HCT116 (cell line): Measurements from ENCODE around the gene KLHDC7B. TPM values are rescaled to one million over a fixed set of nuclear protein-coding genes. Genes with fewer than 3 reads are reported as not detected.

Source experiments
- ATAC-seq: fragments of 200-7000 bp; cut with Tn5 transposase; 2 replicates; pipeline ENCODE4 v1.9.1; 2020; ENCODE audit warnings: mild to moderate bottlenecking, moderate library complexity
- BruUV-seq: library from RNA; stranded (reverse); fragments of 400-500 nt; replicated peaks from 2 replicates; lab custom pipeline; 2021; lab: Mats Ljungman, UMichigan
- CTCF ChIA-PET: fragments of 300-600 bp; sonication (Branson Sonifier 250); formaldehyde crosslinking; loops from one replicate; lab custom pipeline; 2021; ENCODE audit warnings: antibody characterized with exemption; lab: Charles Lee
- POLR2A ChIA-PET: fragments of 300-600, 350-600 bp; sonication (Branson Sonifier 250); formaldehyde crosslinking; loops from one replicate; lab custom pipeline; 2021; ENCODE audit warnings: antibody characterized with exemption; lab: Charles Lee
- RAD21 ChIA-PET, 2 experiments: fragments of 300-600 bp; sonication (Branson Sonifier 250); formaldehyde crosslinking; loops; one replicate each; lab custom pipeline; 2023; ENCODE audit warnings: low total read pairs in 2 of 2; ENCODE audit not compliant: uncharacterized antibody in 2 of 2, unreplicated experiment in 2 of 2, low non-redundant PET in 1 of 2; lab: Charles Lee
- DNase-seq: peaks from one replicate; pipeline ENCODE4 v3.0.0-alpha.2; 2010; ENCODE audit warnings: low read depth, low spot score
- H2AFZ ChIP-seq: fragments of 200-600 bp; shearing (Covaris generic), sonication (generic); 2 replicates; pipeline ENCODE4 v1.6.1; 2017; ENCODE audit warnings: low read depth, mixed run types, mixed read lengths, antibody characterized with exemption, low read length; ENCODE audit not compliant: poor library complexity, severe bottlenecking
- H3K27ac ChIP-seq: 2 replicates; pipeline ENCODE4 v1.5.1; 2012; ENCODE audit warnings: low read depth, low read length
- H3K27me3 ChIP-seq: fragments of 200-600 bp; sonication (generic); 2 replicates; pipeline ENCODE4 v1.6.1; 2016; ENCODE audit warnings: mixed run types, low read length, mixed read lengths; ENCODE audit not compliant: insufficient read depth
- H3K36me3 ChIP-seq, 2 experiments: fragments of 200-500 bp in 1 of 2; fragments of 200-600 bp in 1 of 2; sonication (Bioruptor generic) in 1 of 2; sonication (generic) in 1 of 2; 2 replicates each; pipeline versions ENCODE4 v1.5.1 to v1.6.1; 2014 to 2016; ENCODE audit warnings: low read length in 2 of 2, inconsistent platforms in 1 of 2, mixed read lengths in 1 of 2, mixed run types in 1 of 2; ENCODE audit not compliant: insufficient read depth in 2 of 2, control insufficient read depth in 1 of 2
- H3K4me1 ChIP-seq, 2 experiments: fragments of 200-600 bp in 1 of 2; sonication (generic) in 1 of 2; 2 replicates each; pipeline versions ENCODE4 v1.5.1 to v1.6.1; 2012 to 2017; ENCODE audit warnings: low read length in 2 of 2, inconsistent platforms in 1 of 2, mild to moderate bottlenecking in 1 of 2, mixed read lengths in 1 of 2, mixed run types in 1 of 2, moderate library complexity in 1 of 2; ENCODE audit not compliant: insufficient read depth in 2 of 2, control insufficient read depth in 1 of 2
- H3K4me2 ChIP-seq: fragments of 200-600 bp; sonication (generic); 2 replicates; pipeline ENCODE4 v1.6.1; 2017; ENCODE audit warnings: mixed run types, low read length, mixed read lengths
- H3K4me3 ChIP-seq, 2 experiments: fragments of 200-600 bp in 1 of 2; sonication (generic) in 1 of 2; replicated peaks in 1 of 2; 2 replicates each; pipeline ENCODE4 v1.5.1; 2011 to 2016; ENCODE audit warnings: low read length in 2 of 2, control low read depth in 1 of 2, low read depth in 1 of 2, mild to moderate bottlenecking in 1 of 2, mixed read lengths in 1 of 2, mixed run types in 1 of 2
- H3K79me2 ChIP-seq: fragments of 200-600 bp; sonication (generic); 2 replicates; pipeline ENCODE4 v1.6.1; 2017; ENCODE audit warnings: mild to moderate bottlenecking, mixed run types, low read length, moderate library complexity, mixed read lengths; ENCODE audit not compliant: insufficient read depth
- H3K9ac ChIP-seq: fragments of 200-600 bp; sonication (generic); 2 replicates; pipeline ENCODE4 v1.6.1; 2016; ENCODE audit warnings: low read length, mixed read lengths
- H3K9me2 ChIP-seq: fragments of 200-600 bp; sonication (generic), shearing (Covaris generic); 2 replicates; pipeline ENCODE4 v1.6.1; 2017; ENCODE audit warnings: mixed run types, mild to moderate bottlenecking, moderate library complexity; ENCODE audit not compliant: insufficient read depth
- H3K9me3 ChIP-seq, 2 experiments: fragments of 200-500 bp in 1 of 2; fragments of 200-600 bp in 1 of 2; sonication (Bioruptor generic) in 1 of 2; sonication (generic) in 1 of 2; 2 replicates each; pipeline ENCODE4 v1.6.1; 2014 to 2017; ENCODE audit warnings: low read length in 2 of 2, mixed read lengths in 2 of 2, inconsistent platforms in 1 of 2, low read depth in 1 of 2, mild to moderate bottlenecking in 1 of 2, mixed run types in 1 of 2, moderate library complexity in 1 of 2; ENCODE audit not compliant: control insufficient read depth in 1 of 2, insufficient read depth in 1 of 2
- H4K20me1 ChIP-seq: fragments of 200-600 bp; sonication (generic), shearing (Covaris generic); 2 replicates; pipeline ENCODE4 v1.6.1; 2017; ENCODE audit warnings: mixed run types, mild to moderate bottlenecking, moderate library complexity; ENCODE audit not compliant: insufficient read depth
- ATF3 ChIP-seq: IDR thresholded peaks from 2 replicates; pipeline ENCODE4 v1.6.1; 2012
- CBX3 ChIP-seq: IDR thresholded peaks from 2 replicates; pipeline ENCODE4 v1.6.1; 2012; ENCODE audit warnings: low read depth
- CEBPB ChIP-seq: IDR thresholded peaks from 2 replicates; pipeline ENCODE4 v1.6.1; 2012; ENCODE audit warnings: low read depth
- CTCF ChIP-seq, 3 experiments: fragments of 200-600 bp in 1 of 3; sonication (generic) in 1 of 3; IDR thresholded peaks in 2 of 3; conservative IDR thresholded peaks in 1 of 3; 2 replicates each; pipeline ENCODE4 v1.5.1; 2012 to 2017; ENCODE audit warnings: low read depth in 2 of 3, low read length in 2 of 3, antibody characterized with exemption in 1 of 3, borderline replicate concordance in 1 of 3, control low read depth in 1 of 3, mild to moderate bottlenecking in 1 of 3, mixed read lengths in 1 of 3, mixed run types in 1 of 3, moderate library complexity in 1 of 3; ENCODE audit not compliant: insufficient read depth in 1 of 3
- EGR1 ChIP-seq: IDR thresholded peaks from 2 replicates; pipeline ENCODE4 v1.6.1; 2012; ENCODE audit warnings: low read depth
- ELF1 ChIP-seq: IDR thresholded peaks from 2 replicates; pipeline ENCODE4 v1.6.1; 2012; ENCODE audit warnings: low read depth, borderline replicate concordance
- EZH2 ChIP-seq: fragments of 200-600 bp; sonication (generic); IDR thresholded peaks from 2 replicates; pipeline ENCODE4 v1.6.1; 2017; ENCODE audit warnings: antibody characterized with exemption, mixed run types
- FOSL1 ChIP-seq: IDR thresholded peaks from 2 replicates; pipeline ENCODE4 v1.6.1; 2012; ENCODE audit warnings: low read depth
- JUND ChIP-seq: IDR thresholded peaks from 2 replicates; pipeline ENCODE4 v1.6.1; 2012
- POLR2A ChIP-seq: IDR thresholded peaks from 2 replicates; pipeline ENCODE4 v1.7.0; 2011; ENCODE audit warnings: borderline replicate concordance; ENCODE audit not compliant: insufficient read depth, insufficient read length; ENCODE audit errors: extremely low read depth
- REST ChIP-seq: IDR thresholded peaks from 2 replicates; pipeline ENCODE4 v1.6.1; 2012; ENCODE audit warnings: low read depth
- SIN3A ChIP-seq: IDR thresholded peaks from 2 replicates; pipeline ENCODE4 v1.6.1; 2012; ENCODE audit warnings: low read depth
- SP1 ChIP-seq: IDR thresholded peaks from 2 replicates; pipeline ENCODE4 v1.6.1; 2012; ENCODE audit warnings: low read depth
- SRF ChIP-seq: IDR thresholded peaks from 2 replicates; pipeline ENCODE4 v1.6.1; 2012; ENCODE audit warnings: low read depth
- TCF7L2 ChIP-seq: IDR thresholded peaks from 2 replicates; pipeline ENCODE4 v1.7.0; 2011; ENCODE audit warnings: borderline replicate concordance, inconsistent platforms; ENCODE audit not compliant: insufficient read depth, insufficient read length; ENCODE audit errors: extremely low read depth
- ZFX ChIP-seq: fragments of 450-650 bp; IDR thresholded peaks from 2 replicates; pipeline ENCODE4 v1.6.1; 2017
- ZNF274 ChIP-seq: fragments of 200-500 bp; sonication (Bioruptor generic); IDR thresholded peaks from 2 replicates; pipeline ENCODE4 v1.6.1; 2014; ENCODE audit warnings: mild to moderate bottlenecking, low read depth, low read length, inconsistent platforms
- intact Hi-C: fragments of 100-400 bp; cut with micrococcal nuclease; formaldehyde crosslinking; loops from 2 replicates; pipeline ENCODE4 v1.10.0; 2022
- total RNA-seq: library from RNA; stranded (reverse); gene quantifications from one replicate; pipeline ENCODE4 v1.2.1, GENCODE V29; 2021; ENCODE audit not compliant: unreplicated experiment
- TF ChIP-seq, protein P1 (sequence below): IDR thresholded peaks from 2 replicates; pipeline ENCODE4 v1.6.1; 2012

The KLHDC7B gene
- total RNA-seq, 1 experiment from 2014 or later, result 0.69 TPM

- intact Hi-C loops, result no loop called here
- DNase-seq (no peak), ATAC-seq (no peak)
- no peaks in the 10 kb centered on the region for H3K79me2 ChIP-seq
- no peaks in the 10 kb centered on the region for H3K36me3 ChIP-seq
- ChIA-PET POLR2A (interaction anchor here (0.7 kb wide), 1 partner anchor 579 kb away, joined by 3 read pairs; no protein-coding TSS in a partner anchor), CTCF (no interaction called here), RAD21 (no interaction called here)
- H3K9me2 ChIP-seq, result no peaks in the 10 kb centered on the region
- H2AFZ ChIP-seq, result no peak overlapping the region
- H3K4me1 ChIP-seq, result peaks cover 4 to 34% of the 10 kb centered on the region in 2 experiments; a peak in 3 of 4 replicates
- no peak for TF ChIP-seq FOSL1
- TF ChIP-seq POLR2A, result no peak
- no peak for TF ChIP-seq CTCF (IDR thresholded peaks at IDR 0.05 in 2 of 3, conservative IDR thresholded peaks at IDR 0.05 in 1 of 3; ENCODE audit: borderline replicate concordance in 1 of 3, insufficient read depth in 1 of 3, low read depth in 2 of 3, low read length in 2 of 3)
- TF ChIP-seq, protein P1, sequence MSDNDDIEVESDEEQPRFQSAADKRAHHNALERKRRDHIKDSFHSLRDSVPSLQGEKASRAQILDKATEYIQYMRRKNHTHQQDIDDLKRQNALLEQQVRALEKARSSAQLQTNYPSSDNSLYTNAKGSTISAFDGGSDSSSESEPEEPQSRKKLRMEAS, result no peak
- no peak for TF ChIP-seq TCF7L2
- TF ChIP-seq ZFX, result no peak
- no peak for TF ChIP-seq SP1
- TF ChIP-seq CBX3, result no peak
- TF ChIP-seq SIN3A, result no peak
- TF ChIP-seq CEBPB, result no peak
- TF ChIP-seq ELF1, result no peak
- no peak for TF ChIP-seq REST
- no peak for TF ChIP-seq JUND
- TF ChIP-seq ATF3, result no peak
- TF ChIP-seq EZH2, result no peak
- TF ChIP-seq EGR1, result no peak
- no peak for TF ChIP-seq ZNF274
- no peak for TF ChIP-seq SRF
- no peaks in the 10 kb centered on the region for H3K27me3 ChIP-seq
- no peak overlapping the region for H3K9ac ChIP-seq
- H3K27ac ChIP-seq, result no peak overlapping the region
- no peak overlapping the region for H3K4me2 ChIP-seq
- H3K9me3 ChIP-seq, result no peaks in the 10 kb centered on the region
- H4K20me1 ChIP-seq, result no peaks in the 10 kb centered on the region
- no TSS peak for BruUV-seq
- H3K4me3 ChIP-seq, result no peak overlapping the region
These were observed 7.9 kb upstream of the KLHDC7B start for GRCh38 chr22:50537765-50538164.
